ENCODE results near the gene SLC25A13.

SLC25A13 gene

DNA sequence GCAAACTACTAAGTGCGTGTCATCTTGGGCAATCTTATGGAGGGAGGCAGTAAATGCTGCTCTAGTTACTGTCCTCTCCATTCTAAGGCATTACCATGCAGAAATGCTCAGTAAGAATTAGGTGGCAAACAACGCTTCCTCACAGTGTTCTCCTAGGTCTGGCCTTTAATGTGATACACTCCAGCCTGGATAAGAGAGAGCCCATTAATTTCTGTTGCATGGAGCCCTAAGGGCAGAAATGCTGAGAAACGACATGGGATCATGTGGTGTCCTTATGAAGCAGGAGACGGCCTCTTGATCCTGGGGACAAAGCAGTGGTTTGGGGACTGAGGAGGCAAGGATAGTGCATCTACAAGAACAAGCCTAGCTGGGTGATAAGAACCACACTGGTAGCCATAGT lies 44.0 kb downstream of the SLC25A13 start:
- in situ Hi-C loops (cut with HindIII; ENCODE audit: low pct_unique_long_range_greater_than_20kb, low sequenced_read_pairs) = no loop called here
- TF ChIP-seq JUND (IDR thresholded peaks at IDR 0.05; ENCODE audit: low read depth) = no peak
- no peak for DNase-seq (ENCODE audit: low read depth in 1 of 2, low spot score in 1 of 2)

DNA sequence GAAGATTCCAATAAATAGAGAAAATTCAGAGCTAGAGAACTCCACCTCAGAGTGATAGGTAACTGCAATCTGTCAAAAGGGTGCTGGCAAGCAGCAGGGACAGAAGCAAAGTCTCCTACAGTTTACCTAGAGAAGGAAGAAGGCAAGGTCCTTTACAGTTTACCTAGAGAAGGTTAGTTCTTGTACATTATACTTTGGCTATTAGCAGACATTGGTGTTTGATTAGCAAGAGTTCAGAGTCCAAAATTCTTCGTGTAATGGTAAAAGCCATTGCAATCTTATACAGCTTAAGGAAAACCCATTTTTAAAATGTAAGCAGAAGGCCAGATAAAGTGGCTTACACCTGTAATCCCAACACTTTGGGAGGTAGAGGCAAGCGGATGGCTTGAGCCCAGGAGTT lies 45.9 kb downstream of the SLC25A13 start:
- in situ Hi-C loops (cut with HindIII; ENCODE audit: low pct_unique_long_range_greater_than_20kb, low sequenced_read_pairs) = no loop called here

DNA sequence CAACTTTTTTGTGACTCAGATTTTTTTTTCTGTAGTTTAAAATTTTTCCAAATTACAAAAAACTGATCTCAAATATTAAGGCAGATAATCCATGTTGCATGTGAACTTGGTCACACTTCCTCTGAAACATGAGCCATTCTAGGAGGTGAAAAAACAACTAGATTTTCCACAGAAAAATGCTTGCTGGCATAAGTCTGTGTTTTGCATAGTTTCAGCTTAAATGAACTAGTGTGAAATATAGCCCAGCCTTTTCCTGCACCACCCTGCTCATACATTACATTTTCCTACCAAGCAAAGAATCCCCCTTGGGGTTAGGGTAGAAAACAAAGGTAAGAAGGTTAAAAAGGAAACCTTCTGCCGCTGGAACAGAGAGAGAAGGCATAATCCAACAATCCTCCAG lies 48.2 kb downstream of the SLC25A13 start:
- no peak for TF ChIP-seq JUND (IDR thresholded peaks at IDR 0.05; ENCODE audit: low read depth)
- in situ Hi-C loops (cut with HindIII; ENCODE audit: low pct_unique_long_range_greater_than_20kb, low sequenced_read_pairs) = no loop called here
- DNase-seq (ENCODE audit: low read depth in 1 of 2, low spot score in 1 of 2) = no peak

More for the DNA sequence above, 45.9 kb downstream of the SLC25A13 start:
- no peak for TF ChIP-seq JUND (IDR thresholded peaks at IDR 0.05; ENCODE audit: low read depth)
- DNase-seq (ENCODE audit: low read depth in 1 of 2, low spot score in 1 of 2) = no peak

DNA sequence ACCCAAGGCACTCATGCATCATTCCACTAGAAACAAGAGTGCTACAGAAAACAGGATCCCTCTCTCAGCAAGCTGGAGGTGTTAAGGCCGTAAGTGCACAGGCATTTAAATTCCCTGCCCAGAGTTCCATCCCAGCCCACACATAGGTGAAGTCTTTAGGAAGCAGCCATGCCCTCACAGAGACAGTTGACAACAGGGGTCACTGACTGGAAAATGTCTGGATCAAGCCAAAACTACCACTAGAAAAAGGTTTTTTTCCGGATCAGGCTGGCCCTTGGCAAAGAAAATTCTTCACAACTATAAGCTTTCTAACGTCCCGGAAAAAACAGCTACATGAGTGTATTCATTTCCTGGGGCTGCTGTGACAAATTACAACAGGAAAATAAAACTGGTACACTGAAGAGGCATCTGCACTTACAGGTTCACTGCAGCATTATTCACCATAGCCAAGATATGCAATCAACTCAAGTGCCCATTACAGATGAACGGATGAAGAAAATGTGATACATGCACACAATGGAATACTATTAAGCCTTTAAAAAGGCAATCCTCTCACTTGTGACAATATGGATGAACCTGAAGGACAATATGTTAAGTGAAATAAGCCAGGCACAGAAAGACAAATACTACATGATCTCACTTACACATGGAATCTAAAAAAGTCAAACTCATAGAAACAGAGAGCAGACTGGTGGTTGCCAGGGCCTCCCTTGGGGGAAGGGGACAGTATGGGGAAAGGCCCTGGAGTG lies 52.5 kb downstream of the SLC25A13 start:
- TF ChIP-seq JUND (IDR thresholded peaks at IDR 0.05; ENCODE audit: low read depth) = no peak
- in situ Hi-C loops (cut with HindIII; ENCODE audit: low pct_unique_long_range_greater_than_20kb, low sequenced_read_pairs) = no loop called here
- no peak for DNase-seq (ENCODE audit: low read depth in 1 of 2, low spot score in 1 of 2)

DNA sequence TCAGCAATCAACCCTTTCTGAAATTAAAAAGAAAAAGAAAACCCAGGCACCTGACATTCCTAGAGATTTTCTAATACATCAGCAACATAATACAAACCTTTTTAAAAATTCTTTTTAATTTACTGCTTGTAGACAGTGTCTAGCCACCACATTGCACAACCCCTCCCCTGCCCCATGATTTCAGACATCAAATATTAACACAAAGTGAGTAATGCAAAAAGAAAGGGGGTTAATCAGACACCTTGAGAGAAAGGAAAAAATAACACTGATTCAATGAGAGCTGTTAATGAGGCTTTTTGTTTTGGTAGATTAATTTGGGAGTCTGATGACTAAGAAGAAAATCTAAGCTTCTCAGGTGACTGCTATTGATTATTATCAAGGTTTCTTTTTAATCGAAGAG lies 55.3 kb downstream of the SLC25A13 start:
- in situ Hi-C loops (cut with HindIII; ENCODE audit: low pct_unique_long_range_greater_than_20kb, low sequenced_read_pairs) = no loop called here
- no peak for TF ChIP-seq JUND (IDR thresholded peaks at IDR 0.05; ENCODE audit: low read depth)
- DNase-seq (ENCODE audit: low read depth in 1 of 2, low spot score in 1 of 2) = no peak

DNA sequence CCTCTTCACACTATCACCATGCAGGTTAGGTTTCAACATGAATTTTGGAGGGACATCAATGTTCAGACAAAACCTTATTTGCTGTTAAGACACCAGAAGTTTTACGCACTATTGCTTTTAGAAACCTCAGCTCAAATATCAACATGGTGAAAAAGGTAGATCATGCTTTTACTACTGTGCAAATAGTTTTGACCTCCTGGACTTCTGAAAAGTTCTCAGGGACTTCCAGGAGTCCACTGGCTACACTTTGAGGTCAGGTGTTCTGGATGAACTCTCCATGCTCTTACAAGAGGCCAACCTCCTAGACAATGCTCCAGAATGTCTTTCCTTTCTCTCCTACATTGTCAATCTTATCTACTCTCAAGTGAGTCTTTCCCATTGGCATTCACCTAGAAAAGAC lies 55.9 kb downstream of the SLC25A13 start:
- in situ Hi-C loops (cut with HindIII; ENCODE audit: low pct_unique_long_range_greater_than_20kb, low sequenced_read_pairs) = no loop called here
- DNase-seq (ENCODE audit: low read depth in 1 of 2, low spot score in 1 of 2) = no peak
- TF ChIP-seq JUND (IDR thresholded peaks at IDR 0.05; ENCODE audit: low read depth) = no peak

DNA sequence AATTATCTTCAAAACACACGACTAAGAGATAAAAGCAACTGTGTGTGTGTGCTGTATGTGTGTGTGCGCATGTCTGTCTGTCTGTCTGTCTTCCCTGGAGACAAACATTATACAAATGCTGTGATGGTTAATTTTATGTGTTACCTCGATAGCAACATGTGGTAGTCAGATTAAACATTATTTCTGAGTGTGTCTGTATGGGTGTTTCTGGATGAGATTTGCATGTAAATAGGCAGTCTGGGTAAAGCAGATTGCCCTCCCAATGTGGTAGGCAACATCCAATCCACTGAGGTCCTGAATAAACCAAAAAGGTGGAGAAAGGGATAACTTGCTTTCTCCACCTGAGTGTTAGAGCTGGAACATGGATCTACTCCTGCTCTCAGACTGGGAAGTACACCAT lies 67.9 kb downstream of the SLC25A13 start:
- no peak for TF ChIP-seq JUND (IDR thresholded peaks at IDR 0.05; ENCODE audit: low read depth)

DNA sequence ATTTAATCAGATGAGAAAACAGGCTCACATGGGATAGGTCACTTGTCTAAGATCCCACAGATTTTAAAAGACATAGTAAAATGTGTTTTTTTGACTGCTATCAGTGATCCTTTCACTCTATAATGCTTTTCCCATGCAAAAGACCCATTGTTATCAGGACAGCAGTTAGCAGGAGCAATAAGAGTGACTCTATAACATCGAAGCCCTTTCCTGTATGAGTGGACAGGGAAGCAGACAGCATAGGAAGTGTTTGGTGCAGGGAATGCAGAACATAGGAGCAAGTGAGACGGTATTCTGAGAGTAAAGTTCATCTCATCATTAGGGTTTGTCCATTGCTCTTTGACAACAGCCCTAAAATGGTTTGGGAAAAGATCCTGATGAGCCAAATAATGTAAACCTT lies 68.5 kb downstream of the SLC25A13 start:
- in situ Hi-C loops (cut with HindIII; ENCODE audit: low pct_unique_long_range_greater_than_20kb, low sequenced_read_pairs) = no loop called here
- TF ChIP-seq JUND (IDR thresholded peaks at IDR 0.05; ENCODE audit: low read depth) = no peak

More for the DNA sequence above, 67.9 kb downstream of the SLC25A13 start:
- DNase-seq (ENCODE audit: low read depth in 1 of 2, low spot score in 1 of 2) = no peak
- in situ Hi-C loops (cut with HindIII; ENCODE audit: low pct_unique_long_range_greater_than_20kb, low sequenced_read_pairs) = no loop called here

DNA sequence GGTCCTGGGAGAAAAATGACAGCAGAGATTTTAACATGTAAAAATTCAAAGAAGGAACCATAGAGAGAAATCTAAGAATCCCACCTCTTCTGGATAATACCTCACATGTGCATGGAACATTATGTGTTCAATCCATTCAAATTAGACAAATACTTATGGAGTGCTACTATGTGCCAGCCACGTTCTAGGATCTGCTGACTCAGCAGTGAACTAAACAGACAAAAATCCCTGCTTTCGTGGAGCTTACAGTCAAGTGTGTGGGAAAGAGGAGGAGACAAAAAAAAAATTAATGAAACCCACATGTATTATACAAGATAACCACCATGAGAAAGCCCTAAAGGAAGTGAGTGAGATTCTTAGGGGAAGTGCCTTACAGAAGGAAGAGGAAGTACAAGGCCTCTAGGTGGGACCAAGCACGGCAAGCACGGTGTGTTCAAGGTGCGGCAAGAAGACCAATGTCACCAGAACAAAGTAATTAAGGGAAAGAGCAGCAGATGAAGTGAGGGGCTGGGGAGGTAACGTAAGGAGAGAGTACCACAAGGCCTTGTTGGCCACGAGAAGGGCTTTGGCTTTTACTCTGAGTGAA lies 71.0 kb downstream of the SLC25A13 start:
- DNase-seq (ENCODE audit: low read depth in 1 of 2, low spot score in 1 of 2) = no peak
- in situ Hi-C loops (cut with HindIII; ENCODE audit: low pct_unique_long_range_greater_than_20kb, low sequenced_read_pairs) = no loop called here
- TF ChIP-seq JUND (IDR thresholded peaks at IDR 0.05; ENCODE audit: low read depth) = no peak

More for the DNA sequence above, 68.5 kb downstream of the SLC25A13 start:
- no peak for DNase-seq (ENCODE audit: low read depth in 1 of 2, low spot score in 1 of 2)

DNA sequence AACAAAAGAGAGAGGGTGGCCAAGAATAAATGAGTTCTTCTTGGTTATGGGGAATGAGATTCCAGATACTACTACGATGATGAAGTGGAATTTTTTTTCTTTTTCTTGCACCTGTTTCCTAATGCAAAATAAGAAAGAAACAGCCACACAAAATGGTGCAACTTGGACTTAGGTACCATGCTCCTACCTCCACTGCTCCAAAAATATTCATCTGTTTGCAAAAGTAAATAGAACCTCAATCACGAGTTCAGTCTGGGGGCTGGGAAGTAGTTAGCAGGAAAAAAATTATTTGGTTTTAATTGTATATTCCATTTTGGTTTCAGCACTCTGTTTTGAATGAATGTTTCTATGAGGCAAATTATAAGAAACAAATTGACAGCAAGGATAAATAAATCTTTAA lies 73.5 kb downstream of the SLC25A13 start:
- no peak for TF ChIP-seq JUND (IDR thresholded peaks at IDR 0.05; ENCODE audit: low read depth)
- in situ Hi-C loops (cut with HindIII; ENCODE audit: low pct_unique_long_range_greater_than_20kb, low sequenced_read_pairs) = no loop called here
- DNase-seq (ENCODE audit: low read depth in 1 of 2, low spot score in 1 of 2) = no peak

DNA sequence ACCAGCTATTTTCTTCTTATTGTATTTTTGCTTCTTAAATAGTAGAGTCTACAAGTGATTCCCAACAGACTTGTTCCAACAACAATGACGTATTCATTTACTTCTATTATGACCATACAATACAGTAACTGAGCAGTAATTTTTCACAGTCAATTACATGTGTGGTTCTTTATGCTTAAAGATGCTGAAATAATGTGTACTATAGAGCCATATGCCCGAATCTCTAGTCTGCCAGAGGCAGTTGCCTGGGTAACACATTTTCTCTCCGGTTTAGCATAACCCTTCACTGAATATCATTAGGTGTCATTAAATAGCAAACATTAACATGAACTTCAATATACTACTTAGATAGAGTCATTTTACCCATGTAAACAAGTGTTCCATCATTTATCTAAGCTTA lies 75.0 kb downstream of the SLC25A13 start:
- in situ Hi-C loops (cut with HindIII; ENCODE audit: low pct_unique_long_range_greater_than_20kb, low sequenced_read_pairs) = no loop called here
- TF ChIP-seq JUND (IDR thresholded peaks at IDR 0.05; ENCODE audit: low read depth) = no peak
- no peak for DNase-seq (ENCODE audit: low read depth in 1 of 2, low spot score in 1 of 2)

DNA sequence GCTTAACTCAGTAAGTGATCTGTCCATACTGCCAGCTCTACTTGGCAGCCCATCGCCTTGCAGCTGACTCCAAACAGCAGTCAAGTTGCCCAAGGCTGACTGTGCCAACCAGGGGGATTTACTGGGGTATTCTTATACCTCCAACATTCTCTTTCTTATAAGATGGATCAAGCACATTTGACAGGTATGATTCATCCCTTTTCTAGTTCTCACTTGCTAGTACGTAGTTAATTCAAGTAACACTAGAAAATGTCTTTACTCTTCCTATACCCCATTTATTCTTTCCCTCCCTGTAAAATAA lies 77.0 kb downstream of the SLC25A13 start:
- in situ Hi-C loops (cut with HindIII; ENCODE audit: low pct_unique_long_range_greater_than_20kb, low sequenced_read_pairs) = no loop called here
- DNase-seq (ENCODE audit: low read depth in 1 of 2, low spot score in 1 of 2) = no peak
- TF ChIP-seq JUND (IDR thresholded peaks at IDR 0.05; ENCODE audit: low read depth) = no peak

DNA sequence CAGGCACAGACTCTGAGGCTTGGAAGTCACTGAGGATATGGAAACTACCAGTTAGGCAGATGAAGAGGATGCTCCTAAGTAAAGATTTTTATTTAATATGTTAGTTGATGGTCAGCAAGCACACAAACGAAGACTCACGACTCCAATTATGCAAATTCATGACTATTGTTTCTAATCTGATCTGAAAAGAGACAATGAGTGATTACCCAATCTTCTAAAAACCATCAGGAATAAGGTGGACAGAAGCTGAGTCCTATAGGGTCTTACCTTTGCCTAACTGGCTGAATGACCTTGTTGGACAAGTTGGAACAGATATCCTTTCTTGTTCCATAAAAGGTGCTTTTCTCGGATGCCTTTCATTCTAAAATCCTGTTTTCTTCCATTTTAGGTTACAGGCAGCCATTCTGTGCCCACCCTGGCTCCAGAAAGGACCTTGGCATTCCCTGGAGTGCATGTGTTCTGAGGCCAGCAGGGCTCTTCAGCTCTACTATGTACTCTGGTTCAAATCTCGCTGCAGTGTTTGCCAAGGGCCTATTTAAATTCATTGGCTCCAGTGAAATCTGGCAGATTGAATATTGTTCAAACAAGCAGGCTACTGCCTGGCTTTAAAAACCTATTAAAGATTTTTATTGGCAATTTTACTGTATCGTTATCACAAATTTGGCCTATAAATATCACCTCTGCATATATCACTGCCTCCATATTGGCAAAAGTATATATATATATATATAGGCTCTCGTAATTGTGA lies 77.5 kb downstream of the SLC25A13 start:
- in situ Hi-C loops (cut with HindIII; ENCODE audit: low pct_unique_long_range_greater_than_20kb, low sequenced_read_pairs) = no loop called here
- DNase-seq (ENCODE audit: low read depth in 1 of 2, low spot score in 1 of 2) = no peak
- no peak for TF ChIP-seq JUND (IDR thresholded peaks at IDR 0.05; ENCODE audit: low read depth)

All from T47D (cell line).